ENCODE data around the gene UBE2H.

- TF ChIP-seq RAD21 (IDR thresholded peaks at IDR 0.05; ENCODE audit: low read length) = no peak
- no peak for TF ChIP-seq CTCF (conservative IDR thresholded peaks at IDR 0.05; ENCODE audit: low read depth, low read length)
- TF ChIP-seq RFX5 (IDR thresholded peaks at IDR 0.05; ENCODE audit: low read depth, low read length) = no peak
Observed at GRCh38 chr7:129789652-129790051, 163.1 kb downstream of the UBE2H start.

Measured in IMR-90 (cell line).